ENCODE measurements around the gene CLCNKB. TPM values are rescaled to one million over a fixed set of nuclear protein-coding genes. Genes with fewer than 3 reads are reported as not detected.

CLCNKB gene
- total RNA-seq, 1 donor from 2014 or later, result 0.64 TPM

- no peak for FAIRE-seq
- no peaks in the 10 kb centered on the region for H3K27me3 ChIP-seq (ENCODE audit: insufficient read depth, low read length)
- peak; percentile 60 for DNase-seq (ENCODE audit: low read depth)
- H3K9me3 ChIP-seq (ENCODE audit: insufficient read depth, low read depth, low read length), result no peaks in the 10 kb centered on the region
- Mint-ChIP-seq H3K27ac (ENCODE audit: unreplicated experiment) (peak within 1 kb of the TSS; percentile 66), H3K9me3 (ENCODE audit: unreplicated experiment) (peaks cover 4% of the 10 kb centered on the region), H3K4me1 (ENCODE audit: low read depth, unreplicated experiment) (peaks cover 30% of the 10 kb centered on the region), H3K36me3 (ENCODE audit: low read depth, unreplicated experiment) (no peaks in the 10 kb centered on the region), H3K4me3 (ENCODE audit: unreplicated experiment) (no peak within 1 kb of the TSS), H3K27me3 (ENCODE audit: low read depth, unreplicated experiment) (peaks cover 14% of the 10 kb centered on the region)
- H3K27ac ChIP-seq (ENCODE audit: low read depth, low read length), result no peak within 1 kb of the TSS
- no peak within 1 kb of the TSS for H3K4me2 ChIP-seq (ENCODE audit: low read length)
- H3K79me2 ChIP-seq (ENCODE audit: insufficient read depth, low read length), result no peaks in the 10 kb centered on the region
- peaks cover 42% of the 10 kb centered on the region for H3K4me1 ChIP-seq (ENCODE audit: insufficient read depth, low read length)
- no peaks in the 10 kb centered on the region for H4K20me1 ChIP-seq (ENCODE audit: insufficient read depth, low read length)
- no peaks in the 10 kb centered on the region for H3K36me3 ChIP-seq (ENCODE audit: insufficient read depth, low read length)
- peak within 1 kb of the TSS; percentile 39 for H2AFZ ChIP-seq (ENCODE audit: low read depth, low read length)
- H3K9ac ChIP-seq (ENCODE audit: low read length), result peak within 1 kb of the TSS; percentile 43
- no peak within 1 kb of the TSS for H3K4me3 ChIP-seq (ENCODE audit: insufficient read depth, low read depth, low read length)
- TF ChIP-seq CTCF (IDR thresholded peaks at IDR 0.05; ENCODE audit: insufficient read depth, low read depth, low read length) (no peak), EZH2 (IDR thresholded peaks at IDR 0.05; ENCODE audit: insufficient read depth, low read length) (no peak)
These were observed 25.9 kb upstream of the CLCNKB start, which contains the start of gene HSPB7 for GRCh38 chr1:16017461-16018303. HSPB7 (minus strand) TSS chr1:16018043; CDS start chr1:16017963, 80 bp downstream.

GRCh38 chr1:16018308-16018707 is 25.3 kb upstream of the CLCNKB start:
- H3K9ac ChIP-seq (ENCODE audit: low read length), result peak overlapping the region; percentile 8
- no peak for FAIRE-seq
- peaks cover 30% of the 10 kb centered on the region for H3K4me1 Mint-ChIP-seq (ENCODE audit: low read depth, unreplicated experiment)

More at GRCh38 chr1:16018308-16018707, 25.3 kb upstream of the CLCNKB start:
- H3K27ac ChIP-seq (ENCODE audit: low read depth, low read length), result no peak overlapping the region
- H3K4me3 ChIP-seq (ENCODE audit: insufficient read depth, low read depth, low read length), result no peak overlapping the region
- TF ChIP-seq EZH2 (IDR thresholded peaks at IDR 0.05; ENCODE audit: insufficient read depth, low read length) (no peak), CTCF (IDR thresholded peaks at IDR 0.05; ENCODE audit: insufficient read depth, low read depth, low read length) (no peak)
- H3K36me3 ChIP-seq (ENCODE audit: insufficient read depth, low read length), result no peaks in the 10 kb centered on the region
- H3K4me1 ChIP-seq (ENCODE audit: insufficient read depth, low read length), result peaks cover 38% of the 10 kb centered on the region
- no peaks in the 10 kb centered on the region for H3K27me3 ChIP-seq (ENCODE audit: insufficient read depth, low read length)
- H3K9me3 ChIP-seq (ENCODE audit: insufficient read depth, low read depth, low read length), result no peaks in the 10 kb centered on the region
- H4K20me1 ChIP-seq (ENCODE audit: insufficient read depth, low read length), result no peaks in the 10 kb centered on the region
- H3K4me3 Mint-ChIP-seq (ENCODE audit: unreplicated experiment), result no peak overlapping the region
- peak overlapping the region; percentile 39 for H2AFZ ChIP-seq (ENCODE audit: low read depth, low read length)
- H3K79me2 ChIP-seq (ENCODE audit: insufficient read depth, low read length), result no peaks in the 10 kb centered on the region
- peaks cover 4% of the 10 kb centered on the region for H3K9me3 Mint-ChIP-seq (ENCODE audit: unreplicated experiment)
- DNase-seq (ENCODE audit: low read depth), result no peak
- no peaks in the 10 kb centered on the region for H3K36me3 Mint-ChIP-seq (ENCODE audit: low read depth, unreplicated experiment)
- peak overlapping the region; percentile 66 for H3K27ac Mint-ChIP-seq (ENCODE audit: unreplicated experiment)
- peaks cover 17% of the 10 kb centered on the region for H3K27me3 Mint-ChIP-seq (ENCODE audit: low read depth, unreplicated experiment)
- H3K4me2 ChIP-seq (ENCODE audit: low read length), result no peak overlapping the region
